AG04449 (cell line): Measurements from ENCODE around the gene STRN.
A peak's percentile ranks its signal among the peaks of the same experiment; 100 is the strongest.

Experiments
- CTCF ChIA-PET: fragments of 350-600 bp; formaldehyde crosslinking; extraction: SDS; loops from one replicate; lab custom pipeline; 2021; ENCODE audit warnings: antibody characterized with exemption; lab: Yijun Ruan, JAX
- POLR2A ChIA-PET: fragments of 400-600, 350-600 bp; formaldehyde crosslinking; extraction: SDS; loops from one replicate; lab custom pipeline; 2020; ENCODE audit warnings: antibody characterized with exemption, inconsistent platforms; lab: Yijun Ruan, JAX
- DNase-seq: peaks from one replicate; pipeline ENCODE4 v3.0.0-alpha.2; 2010; ENCODE audit warnings: low read depth, low spot score
- H3K4me3 ChIP-seq: 2 replicates; pipeline ENCODE4 v1.5.1; 2011; ENCODE audit warnings: low read depth, mild to moderate bottlenecking, control low read depth, low read length
- TF ChIP-seq, protein P1 (sequence below): IDR thresholded peaks from one replicate; pipeline ENCODE4 v1.5.1; 2011; ENCODE audit warnings: mild to moderate bottlenecking, moderate library complexity, low read length, control low read depth, inconsistent platforms; ENCODE audit not compliant: insufficient read depth; ENCODE audit errors: missing control alignments

The STRN gene

DNA sequence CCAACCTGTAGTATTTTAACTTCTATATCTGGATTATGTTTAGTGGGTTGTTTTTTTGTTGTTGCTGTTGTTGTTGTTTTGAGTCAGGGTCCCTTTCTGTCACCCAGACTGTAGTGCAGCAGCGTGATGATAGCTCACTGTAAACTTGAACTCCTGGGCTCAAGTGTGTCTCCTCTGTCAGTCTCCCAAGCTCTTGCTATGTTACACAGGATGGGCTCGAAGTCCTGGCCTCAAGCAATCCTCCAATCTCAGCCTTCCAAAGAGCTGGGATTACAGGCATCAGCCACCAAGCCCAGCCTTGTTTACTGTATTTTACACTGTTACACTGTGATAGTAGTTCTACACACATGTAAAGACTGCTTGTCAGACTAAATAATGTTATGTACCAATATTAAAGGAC lies 9.7 kb upstream of the STRN start:
- no peak for DNase-seq
- ChIA-PET CTCF (interaction anchor here (1.3 kb wide), 1 partner anchor 37 kb away, joined by 5 read pairs; no protein-coding TSS in a partner anchor), POLR2A (no interaction called here)
- TF ChIP-seq, protein P1, sequence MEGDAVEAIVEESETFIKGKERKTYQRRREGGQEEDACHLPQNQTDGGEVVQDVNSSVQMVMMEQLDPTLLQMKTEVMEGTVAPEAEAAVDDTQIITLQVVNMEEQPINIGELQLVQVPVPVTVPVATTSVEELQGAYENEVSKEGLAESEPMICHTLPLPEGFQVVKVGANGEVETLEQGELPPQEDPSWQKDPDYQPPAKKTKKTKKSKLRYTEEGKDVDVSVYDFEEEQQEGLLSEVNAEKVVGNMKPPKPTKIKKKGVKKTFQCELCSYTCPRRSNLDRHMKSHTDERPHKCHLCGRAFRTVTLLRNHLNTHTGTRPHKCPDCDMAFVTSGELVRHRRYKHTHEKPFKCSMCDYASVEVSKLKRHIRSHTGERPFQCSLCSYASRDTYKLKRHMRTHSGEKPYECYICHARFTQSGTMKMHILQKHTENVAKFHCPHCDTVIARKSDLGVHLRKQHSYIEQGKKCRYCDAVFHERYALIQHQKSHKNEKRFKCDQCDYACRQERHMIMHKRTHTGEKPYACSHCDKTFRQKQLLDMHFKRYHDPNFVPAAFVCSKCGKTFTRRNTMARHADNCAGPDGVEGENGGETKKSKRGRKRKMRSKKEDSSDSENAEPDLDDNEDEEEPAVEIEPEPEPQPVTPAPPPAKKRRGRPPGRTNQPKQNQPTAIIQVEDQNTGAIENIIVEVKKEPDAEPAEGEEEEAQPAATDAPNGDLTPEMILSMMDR: no peak
- no peak overlapping the region for H3K4me3 ChIP-seq

DNA sequence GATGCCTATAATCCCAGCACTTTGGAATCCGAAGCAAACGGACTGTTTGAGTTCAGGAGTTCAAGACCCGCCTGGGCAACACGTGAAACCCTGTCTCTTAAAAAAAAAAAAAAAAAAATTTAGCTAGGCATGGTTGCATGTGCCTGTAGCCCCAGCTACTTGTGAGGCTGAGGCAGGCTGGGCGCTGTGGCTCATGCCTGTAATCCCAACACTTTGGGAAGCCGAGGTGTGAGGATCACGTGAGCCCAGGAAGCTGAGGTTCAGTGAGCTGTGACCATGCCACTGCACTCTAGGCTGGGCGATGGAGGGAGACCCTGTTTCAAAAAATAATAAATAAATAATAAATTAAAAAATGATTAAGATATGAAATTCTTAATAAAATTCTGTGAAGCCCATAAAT lies 9.0 kb upstream of the STRN start:
- H3K4me3 ChIP-seq: no peak overlapping the region
- TF ChIP-seq, protein P1: no peak
- POLR2A ChIA-PET: no interaction called here
- no peak for DNase-seq
- CTCF ChIA-PET: interaction anchor here (1.3 kb wide), 1 partner anchor 38 kb away, joined by 5 read pairs; no protein-coding TSS in a partner anchor

DNA sequence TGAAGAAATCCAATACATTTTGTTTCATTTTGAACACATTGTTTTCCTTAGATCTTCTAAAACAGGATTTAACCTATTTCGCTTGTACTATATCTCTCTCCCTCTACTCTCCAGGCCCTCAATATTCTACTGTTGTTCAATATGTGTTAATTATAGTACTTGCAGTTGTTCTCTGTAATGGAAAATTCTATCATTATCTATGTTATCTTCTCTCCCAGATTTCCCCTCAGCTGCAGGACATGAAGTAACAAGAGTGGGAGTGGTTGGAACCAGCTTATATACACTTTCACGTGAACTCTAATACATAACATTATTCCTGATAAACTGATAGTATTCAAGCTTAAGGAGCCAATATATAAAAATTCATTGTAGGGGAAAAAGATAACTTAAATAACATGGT lies 7.0 kb upstream of the STRN start:
- no peak overlapping the region for H3K4me3 ChIP-seq
- TF ChIP-seq, protein P1: no peak
- no peak for DNase-seq
- POLR2A ChIA-PET: no interaction called here
- CTCF ChIA-PET: no interaction called here

DNA sequence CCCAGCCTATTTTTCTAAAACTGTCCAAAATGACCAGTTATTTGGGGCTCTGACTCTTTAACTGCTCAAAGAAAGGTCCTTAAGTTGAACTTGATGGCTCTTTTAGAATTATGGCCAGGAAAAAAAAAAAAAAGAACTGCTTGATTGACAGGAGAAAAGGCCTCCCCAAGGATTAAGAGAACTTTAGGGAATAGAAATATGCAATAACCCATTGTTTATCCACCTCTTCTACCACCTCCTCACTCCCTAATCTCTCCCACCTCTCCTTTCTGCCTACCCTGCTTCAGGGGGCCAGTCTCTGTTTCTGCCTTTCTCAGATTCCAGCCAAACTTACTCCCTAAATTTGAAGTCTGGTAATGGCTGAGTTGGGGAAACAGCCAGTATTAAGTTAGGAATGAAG lies 5.7 kb upstream of the STRN start:
- ChIA-PET POLR2A (no interaction called here), CTCF (no interaction called here)
- no peak for DNase-seq
- TF ChIP-seq, protein P1: no peak
- H3K4me3 ChIP-seq: no peak overlapping the region

DNA sequence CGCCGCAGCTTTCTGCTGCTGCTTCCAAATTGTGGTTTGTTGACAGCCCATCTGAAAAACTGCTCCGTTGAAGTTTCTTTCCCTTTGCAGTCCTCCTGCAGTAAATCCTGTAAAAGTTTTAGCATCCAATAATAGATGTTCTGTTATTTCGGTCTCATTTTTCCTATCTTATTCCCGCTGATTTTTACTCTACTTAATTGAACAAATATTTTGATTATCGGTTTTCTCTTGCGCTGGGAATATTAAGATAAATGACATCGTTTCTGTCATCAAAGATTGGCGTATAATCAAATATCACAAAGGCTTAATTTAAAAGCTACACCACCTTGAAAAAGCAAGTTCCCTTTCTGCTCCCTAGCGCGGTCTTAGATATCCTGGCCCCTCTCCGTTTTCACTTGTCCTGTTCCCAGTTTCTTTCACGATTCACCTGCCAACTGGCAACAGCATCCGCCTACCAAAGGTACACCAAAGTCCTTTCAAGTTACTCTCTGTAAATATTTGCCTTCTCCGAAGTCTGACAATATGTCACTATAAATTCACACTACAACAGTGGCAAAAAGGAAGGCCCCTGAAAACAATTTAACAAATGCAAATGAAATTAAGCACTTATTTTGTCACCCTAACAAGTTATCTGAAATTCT lies 1.0 kb upstream of the STRN start:
- ChIA-PET CTCF (no interaction called here), POLR2A (interaction anchor here (0.6 kb wide), 1 partner anchor 73 kb away, joined by 3 read pairs; no protein-coding TSS in a partner anchor)
- TF ChIP-seq, protein P1: no peak

DNA sequence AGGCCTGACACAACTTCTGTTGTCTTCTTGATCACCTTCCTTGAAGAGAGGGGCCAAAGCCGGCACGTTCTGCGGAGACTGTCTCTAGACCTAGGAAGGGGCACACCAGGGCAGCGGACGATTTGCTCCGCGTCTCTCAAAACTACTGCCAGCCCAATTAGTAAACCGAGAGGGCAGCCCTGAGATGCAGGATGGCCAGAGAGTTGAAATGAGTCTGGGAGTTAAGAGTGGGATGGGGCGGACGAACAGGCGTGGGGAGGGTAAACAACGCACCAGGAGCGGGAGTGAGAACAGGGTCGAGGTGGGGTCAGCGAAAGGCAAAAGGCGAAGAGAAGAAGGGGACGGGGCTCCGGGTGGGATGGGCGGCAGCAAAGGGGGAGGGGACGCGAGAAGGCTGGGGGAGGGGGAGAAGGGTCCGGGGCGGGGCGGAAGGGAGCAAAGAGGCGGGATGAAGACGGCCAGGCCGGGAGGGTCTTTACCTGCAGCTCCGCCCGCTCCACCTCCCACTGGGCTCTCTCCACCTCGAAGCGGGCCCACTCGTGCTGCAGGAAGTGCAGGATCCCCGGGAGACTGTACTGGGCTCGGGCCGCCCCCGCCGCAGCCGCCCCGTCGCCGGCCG lies 476 bp downstream of the STRN start:
- H3K4me3 ChIP-seq: peak overlapping the region; percentile 86
- CTCF ChIA-PET: interaction anchor here (1.3 kb wide), 1 partner anchor 13 kb away, joined by 3 read pairs; no protein-coding TSS in a partner anchor
- DNase-seq: no peak
- TF ChIP-seq, protein P1: no peak
- POLR2A ChIA-PET: no interaction called here

More for the DNA sequence above, 1.0 kb upstream of the STRN start:
- H3K4me3 ChIP-seq: peak overlapping the region; percentile 86
- no peak for DNase-seq
